ENCODE measurements around the gene MYLK3.
"Not testable (repeated sequence)": the region's sequence is repeated elsewhere in the genome, so short reads cannot be mapped to it uniquely, and the experiment has no call there.

The MYLK3 gene

GRCh38 chr16:46747777-46748651, at the start of gene MYLK3:
TSS of gene MYLK3 (minus strand) at chr16:46748344. CDS start at chr16:46748193, 151 bp downstream.
- no peak for DNase-seq (ENCODE audit: low read depth)

- DNase-seq (ENCODE audit: low read depth) = no peak
These were observed 49.4 kb upstream of the MYLK3 start for GRCh38 chr16:46797501-46797900.

- no peak for DNase-seq (ENCODE audit: low read depth)
These were observed 48.7 kb upstream of the MYLK3 start for GRCh38 chr16:46796764-46797269.

- no peak for DNase-seq (ENCODE audit: low read depth)
These were observed 45.7 kb upstream of the MYLK3 start for GRCh38 chr16:46793841-46794240.

- DNase-seq (ENCODE audit: low read depth) = no peak
These were observed 42.6 kb upstream of the MYLK3 start for GRCh38 chr16:46790599-46791270.

- no peak for DNase-seq (ENCODE audit: low read depth)
These were observed 41.6 kb upstream of the MYLK3 start for GRCh38 chr16:46789499-46790414.

GRCh38 chr16:46788891-46789474, 40.8 kb upstream of the MYLK3 start:
- DNase-seq (ENCODE audit: low read depth) = no peak

- no peak for DNase-seq (ENCODE audit: low read depth)
These were observed 39.8 kb upstream of the MYLK3 start for GRCh38 chr16:46787909-46788308.

GRCh38 chr16:46785076-46785845, 37.1 kb upstream of the MYLK3 start:
- no peak for DNase-seq (ENCODE audit: low read depth)

GRCh38 chr16:46784569-46784968, 36.4 kb upstream of the MYLK3 start:
- DNase-seq (ENCODE audit: low read depth) = not testable (repeated sequence)

- no peak for DNase-seq (ENCODE audit: low read depth)
These were observed 35.7 kb upstream of the MYLK3 start for GRCh38 chr16:46783800-46784199.

GRCh38 chr16:46782320-46782719, 34.2 kb upstream of the MYLK3 start:
- DNase-seq (ENCODE audit: low read depth) = no peak

GRCh38 chr16:46777804-46778203, 29.7 kb upstream of the MYLK3 start:
- DNase-seq (ENCODE audit: low read depth) = no peak

GRCh38 chr16:46775214-46775613, 27.1 kb upstream of the MYLK3 start:
- no peak for DNase-seq (ENCODE audit: low read depth)

GRCh38 chr16:46774743-46775177, 26.6 kb upstream of the MYLK3 start:
- DNase-seq (ENCODE audit: low read depth) = no peak

- no peak for DNase-seq (ENCODE audit: low read depth)
These were observed 24.3 kb upstream of the MYLK3 start for GRCh38 chr16:46772463-46772862.

GRCh38 chr16:46768809-46769208, 20.7 kb upstream of the MYLK3 start:
- no peak for DNase-seq (ENCODE audit: low read depth)

GRCh38 chr16:46765050-46765449, 16.9 kb upstream of the MYLK3 start:
- no peak for DNase-seq (ENCODE audit: low read depth)

GRCh38 chr16:46763147-46763546, 15.0 kb upstream of the MYLK3 start:
- DNase-seq (ENCODE audit: low read depth) = no peak

- no peak for DNase-seq (ENCODE audit: low read depth)
These were observed 14.4 kb upstream of the MYLK3 start for GRCh38 chr16:46762583-46762982.

GRCh38 chr16:46759309-46759708, 11.2 kb upstream of the MYLK3 start:
- no peak for DNase-seq (ENCODE audit: low read depth)

All from HS-5 (cell line).